ENCODE results near the gene EIF4ENIF1.
"Not testable (repeated sequence)": the region's sequence is repeated elsewhere in the genome, so short reads cannot be mapped to it uniquely, and the experiment has no call there.

The EIF4ENIF1 gene, protein sequence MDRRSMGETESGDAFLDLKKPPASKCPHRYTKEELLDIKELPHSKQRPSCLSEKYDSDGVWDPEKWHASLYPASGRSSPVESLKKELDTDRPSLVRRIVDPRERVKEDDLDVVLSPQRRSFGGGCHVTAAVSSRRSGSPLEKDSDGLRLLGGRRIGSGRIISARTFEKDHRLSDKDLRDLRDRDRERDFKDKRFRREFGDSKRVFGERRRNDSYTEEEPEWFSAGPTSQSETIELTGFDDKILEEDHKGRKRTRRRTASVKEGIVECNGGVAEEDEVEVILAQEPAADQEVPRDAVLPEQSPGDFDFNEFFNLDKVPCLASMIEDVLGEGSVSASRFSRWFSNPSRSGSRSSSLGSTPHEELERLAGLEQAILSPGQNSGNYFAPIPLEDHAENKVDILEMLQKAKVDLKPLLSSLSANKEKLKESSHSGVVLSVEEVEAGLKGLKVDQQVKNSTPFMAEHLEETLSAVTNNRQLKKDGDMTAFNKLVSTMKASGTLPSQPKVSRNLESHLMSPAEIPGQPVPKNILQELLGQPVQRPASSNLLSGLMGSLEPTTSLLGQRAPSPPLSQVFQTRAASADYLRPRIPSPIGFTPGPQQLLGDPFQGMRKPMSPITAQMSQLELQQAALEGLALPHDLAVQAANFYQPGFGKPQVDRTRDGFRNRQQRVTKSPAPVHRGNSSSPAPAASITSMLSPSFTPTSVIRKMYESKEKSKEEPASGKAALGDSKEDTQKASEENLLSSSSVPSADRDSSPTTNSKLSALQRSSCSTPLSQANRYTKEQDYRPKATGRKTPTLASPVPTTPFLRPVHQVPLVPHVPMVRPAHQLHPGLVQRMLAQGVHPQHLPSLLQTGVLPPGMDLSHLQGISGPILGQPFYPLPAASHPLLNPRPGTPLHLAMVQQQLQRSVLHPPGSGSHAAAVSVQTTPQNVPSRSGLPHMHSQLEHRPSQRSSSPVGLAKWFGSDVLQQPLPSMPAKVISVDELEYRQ

DNA sequence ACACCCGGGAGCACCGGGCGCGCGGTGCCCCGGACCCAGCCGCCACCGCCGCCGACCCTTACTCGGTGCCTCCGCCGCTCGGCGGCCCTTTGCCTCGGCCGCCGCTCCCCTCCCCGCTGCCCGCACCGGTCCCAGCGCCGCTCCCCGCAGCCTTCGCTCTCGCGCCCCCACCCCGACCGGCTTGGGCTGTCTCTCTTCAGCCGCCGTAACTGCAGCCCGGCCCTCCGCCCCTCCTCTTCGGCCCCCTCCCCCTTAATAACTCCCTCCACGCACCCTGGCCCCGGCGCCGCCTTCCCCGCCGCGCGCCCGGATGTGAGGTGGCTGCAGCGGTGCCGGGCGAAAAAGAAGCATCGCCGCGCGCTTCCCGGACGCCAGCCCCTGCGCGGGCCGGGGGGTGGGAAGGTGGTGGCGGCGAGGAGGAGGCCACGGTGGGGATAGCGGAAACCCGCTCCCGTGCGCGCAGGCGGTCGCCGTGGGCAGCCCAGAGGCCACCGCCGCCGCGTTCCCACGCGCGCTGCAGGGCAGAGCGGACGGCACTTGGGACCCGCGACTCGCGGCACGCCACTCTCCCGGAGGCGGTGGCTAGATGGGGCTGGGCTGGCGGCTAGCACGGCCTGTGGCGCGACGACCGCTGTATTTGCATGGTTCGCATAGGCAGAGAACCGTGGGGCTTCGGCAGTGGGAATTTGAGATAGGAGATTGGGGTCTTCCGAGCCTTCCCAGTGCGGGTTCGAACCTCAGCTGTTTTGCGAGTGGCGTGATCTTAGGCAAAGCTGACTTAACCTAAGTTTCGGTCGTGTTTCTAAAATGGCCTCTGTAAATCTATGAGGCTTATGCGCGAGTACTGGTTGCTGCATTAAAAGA, at the start of gene EIF4ENIF1:
EIF4ENIF1 (minus strand) TSS at position 211 of the 864 bp plus-strand sequence. CDS start 1,124 bp downstream, outside the sequence.
- DNase-seq, result peak; percentile 90

DNA sequence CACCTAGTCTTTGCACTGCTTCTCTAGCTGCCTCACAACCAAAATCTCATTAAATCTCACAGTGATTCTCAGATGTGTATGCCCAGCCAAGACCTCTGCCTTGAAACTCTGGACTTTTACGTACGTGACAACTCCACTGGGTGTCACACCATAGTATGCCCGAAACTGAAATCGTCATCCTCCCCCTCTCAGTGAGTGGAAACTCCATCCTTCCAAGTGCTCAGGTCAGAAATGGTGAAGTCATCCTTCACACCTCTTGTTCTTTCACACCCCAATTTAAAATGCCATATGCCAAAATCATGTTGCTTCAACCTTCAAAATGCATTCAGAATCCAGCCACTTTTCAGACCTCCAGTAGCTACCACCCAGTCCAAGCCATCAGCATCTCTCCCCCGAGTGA, 49.2 kb upstream of the EIF4ENIF1 start:
- DNase-seq, result no peak

DNA sequence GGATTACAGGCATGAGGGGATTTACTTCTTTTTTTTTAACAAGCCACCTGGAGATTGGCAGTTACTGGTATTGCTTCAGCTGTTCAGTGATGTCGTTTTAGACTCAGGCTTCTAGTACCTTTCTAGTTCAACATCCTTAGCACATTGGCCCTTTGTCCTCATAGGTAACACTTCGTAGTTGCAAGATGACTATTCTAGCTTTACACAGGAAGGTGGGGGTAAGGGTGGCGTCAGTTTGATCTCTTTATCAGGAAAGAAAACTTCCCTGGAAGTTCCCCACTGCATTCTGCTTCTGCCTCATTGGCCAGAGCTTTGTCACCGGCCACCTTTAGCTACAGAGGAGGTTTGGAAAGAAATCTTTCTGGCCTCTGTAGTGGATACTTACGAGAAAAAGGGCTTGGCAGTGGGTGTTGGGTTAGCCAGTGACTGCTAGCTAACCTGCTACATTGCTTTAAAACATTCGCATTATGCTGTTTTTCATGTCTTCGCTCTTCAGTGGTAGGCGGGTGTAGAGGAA, 47.4 kb upstream of the EIF4ENIF1 start:
- no peak for DNase-seq

DNA sequence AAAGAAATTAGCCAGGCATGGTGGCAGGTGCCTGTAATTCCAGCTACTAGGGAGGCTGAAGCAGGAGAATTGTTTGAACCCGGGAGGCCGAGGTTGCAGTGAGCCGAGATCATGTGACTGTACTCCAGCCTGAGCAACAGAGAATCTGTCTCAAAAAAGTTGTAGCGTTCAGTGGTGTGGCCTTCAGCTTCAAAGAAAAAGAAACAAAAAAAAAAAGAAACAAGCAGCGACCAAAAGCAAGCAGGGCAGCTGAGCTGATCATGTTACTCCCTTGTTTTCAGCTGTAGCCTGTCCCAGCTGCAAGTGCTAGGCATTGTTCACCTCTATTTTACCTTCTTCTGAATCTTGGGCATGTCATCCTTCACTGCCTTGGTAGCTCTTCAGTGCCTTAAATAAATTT, 43.7 kb upstream of the EIF4ENIF1 start:
- no peak for DNase-seq

DNA sequence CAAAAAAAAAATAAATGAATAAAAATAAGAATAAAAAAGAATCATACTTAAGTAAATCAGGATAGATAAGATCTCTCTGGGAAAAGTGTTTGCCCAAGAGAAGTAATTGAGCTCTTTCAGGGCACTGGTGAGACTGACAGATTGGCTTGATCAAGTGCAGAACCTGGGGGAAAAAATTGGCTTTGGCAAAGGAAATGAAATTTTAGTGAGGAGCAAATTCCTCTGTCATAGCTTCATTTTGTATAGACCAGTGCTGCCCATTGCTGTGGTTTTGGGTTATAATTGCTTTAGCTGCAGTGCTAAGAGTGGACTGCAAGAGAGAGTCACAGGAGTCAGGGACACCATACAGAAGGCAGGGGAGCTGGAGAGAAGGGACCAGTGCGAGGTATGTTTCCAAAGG, 42.4 kb upstream of the EIF4ENIF1 start:
- no peak for DNase-seq

DNA sequence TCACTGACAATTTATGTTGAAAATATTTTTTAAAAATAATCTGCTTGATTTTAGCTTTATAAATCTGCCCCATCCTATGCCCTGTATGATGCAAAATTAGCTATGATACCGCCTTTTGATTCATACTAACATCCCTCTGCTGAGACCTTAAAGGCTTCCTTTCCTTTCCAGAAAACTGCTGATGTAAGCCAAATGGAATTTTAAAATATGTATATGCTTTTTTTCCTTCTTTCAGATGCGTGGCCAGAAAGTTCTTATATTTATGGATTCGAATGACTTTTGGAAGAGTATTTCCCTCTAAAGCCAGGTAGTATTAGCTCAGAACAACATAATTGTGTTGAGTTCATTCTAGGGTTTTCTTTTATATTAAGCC, 41.2 kb upstream of the EIF4ENIF1 start:
- no peak for DNase-seq

DNA sequence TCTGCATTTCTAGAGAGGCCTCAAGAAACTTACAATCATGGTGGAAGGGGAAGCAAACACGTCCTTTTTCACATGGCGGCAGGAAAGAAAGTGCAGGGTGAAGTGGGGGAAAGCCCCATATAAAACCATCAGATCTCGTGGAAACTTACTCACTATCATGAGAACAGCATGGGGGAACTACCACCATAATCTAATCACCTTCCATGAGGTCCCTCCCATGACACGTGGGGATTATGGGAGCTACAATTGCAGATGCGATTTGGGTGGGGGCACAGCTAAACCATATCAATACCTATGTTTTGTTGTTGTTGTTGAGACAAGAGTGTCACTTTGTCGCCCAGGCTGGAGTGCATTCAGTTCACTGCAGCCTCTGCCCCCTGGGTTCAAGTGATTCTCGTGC, 36.6 kb upstream of the EIF4ENIF1 start:
- DNase-seq, result no peak

DNA sequence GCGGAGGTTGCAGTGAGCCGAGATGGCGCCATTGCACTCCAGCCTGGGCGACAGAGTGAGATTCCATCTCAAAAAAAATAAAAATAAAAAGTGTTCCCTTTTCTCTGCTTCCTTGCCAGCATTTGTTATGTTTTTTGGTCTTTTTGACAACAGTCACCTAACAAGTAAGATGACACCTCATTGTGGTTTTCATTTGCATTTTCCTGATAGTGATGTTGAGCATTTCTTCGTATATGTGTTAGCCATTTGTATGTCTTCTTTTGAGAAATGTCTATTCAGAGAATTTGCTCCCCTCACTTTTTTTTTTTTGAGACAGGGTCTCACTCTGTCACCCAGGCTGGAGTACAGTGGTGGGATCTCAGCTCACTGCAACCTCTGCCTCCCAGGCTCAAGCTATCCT, 34.5 kb upstream of the EIF4ENIF1 start:
- DNase-seq, result not testable (repeated sequence)

DNA sequence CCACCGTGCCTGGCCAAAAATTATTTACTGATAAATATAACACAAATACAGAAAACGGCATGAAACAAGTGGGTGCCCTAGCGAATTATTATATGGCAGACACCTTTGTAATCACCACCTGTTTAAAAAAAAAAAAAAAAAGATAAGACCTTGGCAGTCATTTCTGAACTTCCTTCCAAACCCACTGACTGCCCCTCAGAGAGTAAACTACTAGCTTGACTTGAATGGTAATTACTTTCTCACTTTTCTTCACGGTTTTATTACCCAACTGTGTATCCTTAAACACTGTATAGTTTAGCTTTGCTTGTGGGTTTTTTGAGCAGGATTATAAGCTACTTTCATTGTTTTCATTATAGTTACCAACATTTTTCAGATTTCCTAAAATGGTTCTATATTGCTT, 30.4 kb upstream of the EIF4ENIF1 start:
- no peak for DNase-seq

DNA sequence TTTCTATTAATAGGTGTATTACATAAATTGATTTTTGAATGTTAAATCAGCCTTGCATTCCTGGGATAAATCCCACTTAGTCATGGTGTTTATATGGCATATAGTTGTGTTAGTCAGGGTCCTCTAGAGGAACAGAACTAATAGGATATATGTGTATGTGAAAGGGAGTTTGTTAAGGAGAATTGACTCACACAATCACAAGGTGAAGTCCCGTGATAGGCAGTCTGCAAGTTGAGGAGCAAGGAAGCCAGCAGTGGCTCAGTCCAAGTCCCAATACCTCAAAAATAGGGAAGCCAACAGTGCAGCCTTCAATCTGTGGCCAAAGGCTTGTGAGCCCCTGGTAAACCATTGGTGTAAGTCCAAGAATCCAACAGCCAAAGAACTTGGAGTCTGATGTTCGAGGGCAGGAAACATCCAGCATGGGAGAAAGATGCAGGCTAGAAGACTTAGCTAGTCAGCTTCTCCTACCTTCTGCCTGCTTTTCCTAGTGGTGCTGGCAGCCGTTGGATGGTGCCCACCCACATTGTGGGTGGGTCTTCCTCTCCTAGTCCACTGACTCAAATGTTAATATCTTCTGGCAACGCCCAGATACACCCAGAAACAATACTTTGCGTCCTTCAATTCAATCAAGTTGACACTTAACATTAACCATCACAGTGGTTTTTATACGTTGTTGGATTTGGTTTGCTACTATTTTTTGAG, 19.6 kb upstream of the EIF4ENIF1 start:
- DNase-seq, result no peak

DNA sequence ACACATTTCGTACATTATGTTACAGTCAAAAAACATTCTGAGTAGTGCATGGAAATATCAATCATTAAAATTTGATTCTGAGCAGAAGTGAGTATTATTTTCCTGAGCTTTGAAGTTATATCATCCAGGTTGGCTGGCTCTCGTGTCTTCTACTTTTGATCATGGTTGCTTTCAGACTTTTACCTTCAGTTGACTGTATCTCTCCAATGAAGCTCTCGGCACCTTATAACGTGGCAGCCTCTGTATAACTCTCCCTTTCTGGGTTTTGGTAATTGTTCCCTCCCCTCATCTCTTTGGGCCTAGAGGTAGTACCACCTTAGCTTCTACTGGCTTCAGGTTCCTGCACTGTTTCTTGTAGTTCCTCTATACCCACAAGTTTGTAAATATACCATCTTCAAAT, 18.9 kb upstream of the EIF4ENIF1 start:
- no peak for DNase-seq

DNA sequence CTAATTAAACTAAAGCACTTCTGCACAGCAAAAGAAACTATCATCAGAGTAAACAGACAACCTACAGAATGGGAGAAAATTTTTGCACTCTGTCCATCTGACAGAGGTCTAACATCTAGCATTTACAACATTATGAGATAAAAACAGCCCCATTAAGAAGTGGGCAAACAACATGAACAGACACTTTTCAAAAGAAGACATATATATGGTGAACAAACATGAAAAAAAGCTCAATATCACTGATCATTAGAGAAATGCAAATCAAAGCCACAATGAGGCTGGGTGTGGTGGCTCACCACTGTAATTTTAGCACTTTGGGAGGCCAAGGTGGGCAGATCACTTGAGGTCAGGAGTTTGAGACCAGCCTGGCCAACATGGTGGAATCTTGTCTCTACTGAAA, 17.9 kb upstream of the EIF4ENIF1 start:
- not testable (repeated sequence) for DNase-seq

DNA sequence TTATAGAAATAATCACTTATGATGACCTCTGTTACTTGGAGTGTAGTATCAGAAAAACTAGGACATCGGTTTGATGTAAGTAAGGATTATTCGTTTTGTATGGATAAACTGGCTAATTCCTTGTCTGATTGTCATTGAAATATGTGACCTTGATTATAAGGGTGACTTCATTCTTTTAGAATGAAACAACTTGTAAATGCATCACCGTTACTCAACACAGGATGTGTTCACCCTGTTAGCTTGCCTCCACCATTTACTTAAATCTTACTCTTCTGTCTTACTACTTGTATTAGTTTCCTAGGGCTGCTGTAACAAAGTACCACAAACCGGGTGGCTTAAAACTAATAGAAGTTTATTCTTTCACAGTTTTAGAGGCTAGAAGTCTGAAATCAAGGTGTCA, 14.6 kb upstream of the EIF4ENIF1 start:
- no peak for DNase-seq

DNA sequence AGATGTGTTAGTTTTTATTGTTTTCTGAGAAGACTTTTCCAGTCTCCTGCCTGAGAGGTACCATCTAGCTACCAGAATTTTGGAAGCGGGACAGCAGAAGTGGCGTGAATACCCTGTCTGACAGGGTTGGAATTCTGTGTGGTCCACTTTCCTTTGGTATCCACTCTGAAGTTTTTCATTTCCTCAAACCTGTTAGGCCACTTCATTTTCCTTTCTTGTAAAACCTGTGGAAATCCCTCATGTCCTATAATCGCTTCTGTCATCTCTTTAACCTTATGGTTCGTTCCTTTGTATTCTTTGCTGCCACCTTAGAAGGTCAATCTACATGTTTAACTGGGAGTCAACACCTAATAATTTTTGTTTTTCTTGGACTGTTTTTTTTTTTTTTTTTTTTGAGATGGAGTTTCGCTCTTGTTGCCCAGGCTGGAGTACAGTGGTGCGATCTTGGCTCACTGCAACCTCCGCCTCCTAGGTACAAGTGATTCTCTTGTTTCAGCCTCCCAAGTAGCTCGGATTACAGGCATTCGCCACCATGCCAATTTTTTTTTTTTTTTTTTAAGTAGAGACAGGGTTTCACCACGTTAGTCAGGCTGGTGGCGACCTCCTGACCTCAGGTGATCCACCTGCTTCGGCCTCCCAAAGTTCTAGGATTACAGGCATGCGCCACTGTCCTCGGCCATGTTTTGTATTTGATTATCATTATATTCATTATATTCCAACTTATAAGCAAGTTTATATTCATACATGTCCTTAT, 13.7 kb upstream of the EIF4ENIF1 start:
- DNase-seq, result no peak

DNA sequence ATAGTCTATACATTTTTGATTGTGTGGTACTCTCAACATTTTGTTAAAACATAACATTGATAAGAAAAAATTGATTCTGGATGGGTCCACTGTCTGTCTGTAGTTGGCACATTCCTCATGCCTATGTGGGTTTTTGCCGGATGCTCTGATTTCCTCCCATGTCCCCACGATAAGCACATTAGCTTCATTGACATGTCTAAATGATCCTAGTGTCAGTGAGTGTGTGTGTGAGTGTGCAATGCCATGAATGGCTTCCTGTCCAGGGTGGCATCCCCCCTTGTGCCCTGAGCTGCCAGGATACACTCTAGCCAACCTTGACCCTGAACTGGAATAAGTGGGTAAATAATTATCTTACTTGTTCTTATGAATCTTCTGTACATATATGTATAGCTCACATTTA, 12.1 kb upstream of the EIF4ENIF1 start:
- DNase-seq, result no peak

DNA sequence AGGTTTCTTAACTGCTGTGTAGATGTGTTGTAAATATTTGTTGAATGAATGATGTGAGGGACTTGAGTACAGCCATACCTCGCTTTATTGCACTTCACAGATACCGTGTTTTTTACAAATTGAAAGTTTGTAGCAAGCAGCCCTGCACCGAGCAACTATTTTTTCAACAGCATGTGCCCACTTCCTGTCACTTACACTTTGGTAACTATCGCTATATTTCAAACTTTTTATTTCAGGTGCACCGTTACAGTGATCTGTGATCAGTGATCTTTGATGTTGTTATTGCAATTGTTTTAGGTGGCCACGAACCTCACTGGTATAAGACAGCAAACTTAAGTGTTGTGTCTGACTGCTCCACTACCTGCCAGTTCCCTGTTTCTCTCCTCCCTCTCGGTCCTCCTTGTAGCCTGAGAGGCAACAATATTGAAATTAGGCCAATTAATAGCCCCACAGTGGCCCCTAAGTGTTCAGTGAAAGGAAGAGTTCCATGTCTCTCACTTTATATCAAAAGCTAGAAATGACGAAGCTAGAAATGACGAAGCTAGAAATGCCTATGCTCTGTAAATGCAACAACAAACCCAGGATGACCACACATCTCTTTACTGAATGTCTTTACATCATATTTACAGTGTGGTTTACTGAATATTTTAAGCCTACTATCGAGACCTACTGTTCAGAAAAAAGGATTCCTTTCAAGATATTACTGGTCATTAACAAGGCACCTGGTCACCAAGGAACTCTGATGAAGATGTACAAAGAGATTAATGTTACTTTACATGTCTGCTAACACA, 7.7 kb upstream of the EIF4ENIF1 start:
- DNase-seq, result no peak

DNA sequence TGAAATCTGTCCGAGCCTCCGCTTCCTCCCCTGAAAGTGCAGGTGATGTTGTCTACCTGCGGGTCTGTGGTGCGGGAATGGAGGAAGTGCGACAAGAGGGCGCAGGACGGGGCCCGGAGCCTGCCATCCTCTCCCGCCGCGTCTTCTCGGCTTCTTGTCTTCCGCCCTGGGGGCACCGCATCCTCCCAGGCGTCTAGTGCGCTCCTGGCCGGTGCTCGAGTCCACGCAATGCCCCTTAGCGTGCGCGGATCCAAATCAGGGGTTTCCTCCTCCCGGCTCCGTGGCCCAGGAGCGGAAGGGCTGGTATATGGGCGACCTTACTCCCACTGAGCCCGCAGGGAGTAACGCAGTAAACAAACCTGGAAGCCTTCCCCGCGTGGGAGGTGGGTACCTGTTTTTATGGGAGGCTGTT, 7.1 kb upstream of the EIF4ENIF1 start:
- peak; percentile 50 for DNase-seq

DNA sequence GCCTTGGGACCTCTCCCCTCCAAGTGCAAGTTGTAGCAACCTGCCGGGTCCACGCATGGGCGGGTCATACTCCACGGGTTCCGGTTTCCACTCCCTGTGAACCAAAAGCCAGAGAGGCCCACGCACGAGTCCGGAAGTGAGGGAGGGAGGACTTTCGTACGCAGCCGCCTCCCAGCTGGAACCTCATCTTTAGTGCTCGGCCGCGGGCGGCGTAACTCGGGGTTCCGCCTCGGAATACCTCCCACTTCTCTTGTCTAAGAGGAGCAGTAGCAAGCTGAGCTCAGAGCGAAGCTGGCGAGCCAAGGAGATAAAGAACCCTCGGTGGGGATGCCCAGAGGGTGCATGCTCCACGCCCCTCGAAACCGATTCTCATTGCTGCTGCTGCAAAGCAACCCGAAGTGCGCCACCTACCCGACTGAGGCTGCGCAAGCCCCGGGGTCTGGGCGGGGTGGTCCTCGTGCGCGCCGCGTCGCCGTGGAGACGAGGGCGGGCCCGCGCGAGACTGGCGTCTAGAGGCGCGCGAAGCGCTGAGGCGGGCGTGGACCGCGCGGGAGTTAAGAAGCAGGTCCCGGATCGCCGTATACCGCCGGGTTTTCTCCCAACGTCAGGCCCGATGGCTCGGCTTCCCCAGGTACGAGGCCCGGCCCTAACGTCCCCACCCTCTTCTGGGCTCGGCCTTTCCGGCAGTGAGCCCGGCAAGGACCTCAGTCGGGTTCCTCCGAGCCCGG, 6.5 kb upstream of the EIF4ENIF1 start, which contains the start of gene SFI1:
SFI1 (plus strand) TSS at position 530 of the 728 bp plus-strand sequence. CDS start 11,749 bp downstream, outside the sequence.
- peak; percentile 94 for DNase-seq

DNA sequence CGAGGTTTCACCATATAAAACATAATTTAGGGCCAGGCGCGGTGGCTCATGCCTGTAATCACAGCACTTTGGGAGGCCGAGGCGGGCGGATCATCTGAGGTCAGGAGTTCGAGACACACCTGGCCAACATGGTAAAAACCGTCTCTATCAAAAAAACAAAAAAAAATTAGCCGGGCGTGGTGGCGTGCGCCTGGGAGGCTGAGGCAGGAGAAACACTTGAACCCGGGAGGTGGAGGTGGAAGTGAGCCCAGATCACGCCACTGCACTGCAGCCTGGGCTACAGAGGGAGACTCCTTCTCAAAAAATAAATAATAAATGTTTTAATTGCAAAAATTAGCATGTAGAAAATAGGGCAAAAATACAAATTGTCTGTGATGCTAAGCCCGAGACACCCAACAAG, 5.7 kb upstream of the EIF4ENIF1 start:
- peak; percentile 16 for DNase-seq
